HepG2 (cell line): ENCODE results near the gene NRSN2. TPM values are rescaled to one million over a fixed set of nuclear protein-coding genes. Genes with fewer than 3 reads are reported as not detected.

Source experiments
- ATF1 ChIP-seq: IDR thresholded peaks from 2 replicates; pipeline ENCODE4 v1.6.1; 2016; ENCODE audit warnings: mild to moderate bottlenecking, control low read depth
- CREBL2 ChIP-seq: sonication (generic); formaldehyde crosslinking; IDR thresholded peaks from 2 replicates; pipeline ENCODE4 v1.8.1; 2023; ENCODE audit warnings: missing genetic modification reagents, mild to moderate bottlenecking, borderline replicate concordance
- KDM5A ChIP-seq: fragments of 200-600 bp; sonication (generic); IDR thresholded peaks from 2 replicates; pipeline ENCODE4 v1.7.0; 2018; ENCODE audit warnings: antibody characterized with exemption, mild to moderate bottlenecking, low read length, borderline replicate concordance
- MLX ChIP-seq: IDR thresholded peaks from 2 replicates; pipeline ENCODE4 v1.6.1; 2016
- MXI1 ChIP-seq: IDR thresholded peaks from 3 replicates; pipeline ENCODE4 v1.6.1; 2012; ENCODE audit warnings: low read depth, low read length, inconsistent platforms, borderline replicate concordance
- PHF5A ChIP-seq: IDR thresholded peaks from one replicate; pipeline ENCODE4 v1.6.1; 2018; ENCODE audit warnings: low read depth, missing genetic modification reagents; ENCODE audit not compliant: unreplicated experiment
- POLR2AphosphoS5 ChIP-seq: IDR thresholded peaks from 2 replicates; pipeline ENCODE4 v1.6.1; 2012; ENCODE audit warnings: low read depth, low read length
- RELA ChIP-seq: sonication (generic); formaldehyde crosslinking; IDR thresholded peaks from 2 replicates; pipeline ENCODE4 v1.4.0; 2020; ENCODE audit warnings: missing genetic modification reagents
- SRF ChIP-seq: IDR thresholded peaks from 2 replicates; pipeline ENCODE4 v1.6.1; 2011; ENCODE audit warnings: mild to moderate bottlenecking, low read depth, low read length, moderate library complexity
- ZBTB3 ChIP-seq: sonication (generic); formaldehyde crosslinking; IDR thresholded peaks from 2 replicates; pipeline ENCODE4 v1.4.0; 2020; ENCODE audit warnings: low read depth, mild to moderate bottlenecking, moderate library complexity, missing genetic modification reagents, borderline replicate concordance
- ZC3H4 ChIP-seq: sonication (generic); formaldehyde crosslinking; IDR thresholded peaks from 2 replicates; pipeline ENCODE4 v1.4.0; 2020; ENCODE audit warnings: missing genetic modification reagents, borderline replicate concordance
- ZHX2 ChIP-seq, 2 experiments: sonication (generic) in 1 of 2; formaldehyde crosslinking in 1 of 2; IDR thresholded peaks; 2 replicates each; pipeline versions ENCODE4 v1.6.1 to v1.9.0; 2014 to 2022; ENCODE audit warnings: antibody characterized with exemption in 1 of 2, borderline replicate concordance in 1 of 2, inconsistent platforms in 1 of 2, low read depth in 1 of 2, missing genetic modification reagents in 1 of 2
- ZNF446 ChIP-seq: sonication (generic); formaldehyde crosslinking; IDR thresholded peaks from 2 replicates; pipeline ENCODE4 v1.5.0; 2020; ENCODE audit warnings: mild to moderate bottlenecking, missing genetic modification reagents
- ZNF678 ChIP-seq: sonication (generic); formaldehyde crosslinking; IDR thresholded peaks from 2 replicates; pipeline ENCODE4 v1.4.0; 2020; ENCODE audit warnings: mild to moderate bottlenecking, missing genetic modification reagents
- ZNF7 ChIP-seq: IDR thresholded peaks from 2 replicates; pipeline ENCODE4 v1.6.1; 2016; ENCODE audit warnings: missing biosample characterization, missing genetic modification reagents
- ZNF724P ChIP-seq: sonication (generic); formaldehyde crosslinking; IDR thresholded peaks from 2 replicates; pipeline ENCODE4 v1.8.0; 2022; ENCODE audit warnings: missing genetic modification reagents, borderline replicate concordance
- ZNF800 ChIP-seq: sonication (generic); formaldehyde crosslinking; IDR thresholded peaks from 2 replicates; pipeline ENCODE4 v1.4.0; 2020; ENCODE audit warnings: missing genetic modification reagents
- ZNF883 ChIP-seq: sonication (generic); formaldehyde crosslinking; IDR thresholded peaks from 2 replicates; pipeline ENCODE4 v1.5.1; 2020; ENCODE audit warnings: mild to moderate bottlenecking, missing genetic modification reagents; ENCODE audit errors: not compliant biosample characterization
- ZSCAN31 ChIP-seq: sonication (generic); formaldehyde crosslinking; IDR thresholded peaks from 2 replicates; pipeline ENCODE4 v1.5.0; 2020; ENCODE audit warnings: low read depth, mild to moderate bottlenecking, missing genetic modification reagents
- polyA plus RNA-seq, 8 experiments: library from polyadenylated mRNA; depleted of rRNA in 3 of 8; stranded (reverse) in 7 of 8; unstranded in 1 of 8; fragments of >200 nt; fragmentation: Illumina TruSeq in 4 of 8; extraction: Trizol in 4 of 8; gene quantifications; 2 replicates each; pipeline versions ENCODE4 v1.2.1 to v1.2.3, GENCODE V29; 2011 to 2016; ENCODE audit warnings: low read depth in 4 of 8, missing spikeins in 1 of 8, mixed read lengths in 1 of 8; ENCODE audit not compliant: insufficient read depth in 1 of 8
- total RNA-seq, 5 experiments: library from RNA; depleted of rRNA; stranded (reverse); fragments of >200 nt; fragmentation: Illumina TruSeq; extraction: Trizol; gene quantifications; 2 replicates each; pipeline ENCODE4 v1.2.3, GENCODE V29; 2016; ENCODE audit warnings: low read depth in 1 of 5

Gene NRSN2
- total and polyA plus RNA-seq, 2 of the 13 experiments (the other 11 are each of a cell fraction or from before 2014, with no cell fraction given) = 32.3 to 49.4 TPM

- TF ChIP-seq CREBL2 (CRISPR knock-in tag) (no peak), ZSCAN31 (CRISPR knock-in tag) (peak; percentile 97; the same call in 1 of the 2 replicates), POLR2AphosphoS5 (peak; percentile 73), ZNF883 (CRISPR knock-in tag) (peak; percentile 74), PHF5A (peak; percentile 93), ZNF446 (CRISPR knock-in tag) (no peak), ZHX2 (IDR thresholded peaks at IDR 0.05; ENCODE audit: low read depth) (peak; percentile 69), ZHX2 (CRISPR knock-in tag; IDR thresholded peaks at IDR 0.05; ENCODE audit: borderline replicate concordance) (no peak), RELA (peak; percentile 67; the same call in 1 of the 2 replicates), KDM5A (no peak; the same call in 1 of the 2 replicates), SRF (peak; percentile 74), MXI1 (peak; percentile 82; the same call in 1 of the 3 replicates), MLX (CRISPR knock-in tag) (peak; percentile 88), ZNF678 (no peak), ZC3H4 (CRISPR knock-in tag) (peak; percentile 93; the same call in 1 of the 2 replicates), ATF1 (CRISPR knock-in tag) (no peak), ZNF800 (CRISPR knock-in tag) (no peak), ZNF7 (CRISPR knock-in tag) (peak; percentile 23; the same call in 1 of the 2 replicates), ZNF724P (peak; percentile 77; the same call in 1 of the 2 replicates), ZBTB3 (CRISPR knock-in tag) (0 out of 2 replicates have a peak, but pooled peaks have one; percentile 74)
These were observed 25.0 kb downstream of the NRSN2 start (continued) for GRCh38 chr20:371755-372542.
